ENCODE measurements around the gene FAM107B. TPM values are rescaled to one million over a fixed set of nuclear protein-coding genes. Genes with fewer than 3 reads are reported as not detected.

FAM107B gene
- total RNA-seq, 5 donors from 2014 or later (not counting 1 experiment from before 2014, with no cell fraction given), result 175 to 298 (median 214) TPM

GRCh38 chr10:14601872-14602725 is 172.6 kb downstream of the FAM107B start:
- H3K4me3 ChIP-seq (ENCODE audit: control insufficient read depth in 1 of 2, extremely low read depth in 1 of 2, low read length in 1 of 2), result peak overlapping the region; percentile 55 to 65
- Mint-ChIP-seq H3K27ac (peak overlapping the region; percentile 88 to 91), H3K4me3 (peak overlapping the region; percentile 92 to 99 (median 95)), H3K27me3 (no peaks in the 10 kb centered on the region), H3K4me1 (peaks cover 71 to 84% (median 80%) of the 10 kb centered on the region in 3 donors), H3K9me3 (no peaks in the 10 kb centered on the region), H3K36me3 (peaks cover 41% of the 10 kb centered on the region)
- ChIA-PET CTCF (interaction anchor here in 1 of 2 donors (0.6 kb wide), 3 partner anchors 30 to 64 kb away, joined by 3 read pairs; no protein-coding TSS in a partner anchor), POLR2A (interaction anchor here (0.5 to 1.8 kb wide), 8 partner anchors 14 to 221 kb away, joined by 3 to 9 read pairs (median 4); no protein-coding TSS in a partner anchor)
- DNase-seq (peak in 33 of 35 experiments; percentile 32 to 75 (median 54)), ATAC-seq (replicated peaks in 1 of 4) (peak; percentile 21 to 49 (median 38))
- no peaks in the 10 kb centered on the region for H3K9me3 ChIP-seq
- H3K36me3 ChIP-seq (ENCODE audit: control insufficient read depth in 2 of 2, extremely low read depth in 1 of 2, insufficient read depth in 1 of 2, low read length in 1 of 2), result peaks cover 14 to 38% of the 10 kb centered on the region in 2 donors
- peak overlapping the region; percentile 70 for H3K27ac ChIP-seq (ENCODE audit: low read length)
- H3K27me3 ChIP-seq (replicated peaks in 1 of 2; ENCODE audit: control insufficient read depth in 2 of 2, extremely low read depth in 1 of 2, insufficient read depth in 2 of 2, low read length in 1 of 2), result no peaks in the 10 kb centered on the region
- 1% methylated on average over 9 of the region's 16 CpGs for WGBS (ENCODE audit: insufficient coverage)
- H3K4me1 ChIP-seq (ENCODE audit: control insufficient read depth in 1 of 2, extremely low read depth in 1 of 2, insufficient read depth in 2 of 2, low read length in 2 of 2), result peaks cover 22 to 60% of the 10 kb centered on the region in 2 experiments

GRCh38 chr10:14601326-14601725 is 173.4 kb downstream of the FAM107B start:
- POLR2A ChIA-PET, result interaction anchor here (0.6 to 3.1 kb wide), 8 partner anchors 9 to 221 kb away, joined by 3 to 40 read pairs (median 4); no protein-coding TSS in a partner anchor
- DNase-seq, result no peak

GRCh38 chr10:14600065-14600464 is 174.6 kb downstream of the FAM107B start:
- no peaks in the 10 kb centered on the region for H3K9me3 ChIP-seq
- H3K27me3 ChIP-seq (replicated peaks in 1 of 2; ENCODE audit: control insufficient read depth in 2 of 2, extremely low read depth in 1 of 2, insufficient read depth in 2 of 2, low read length in 1 of 2), result no peaks in the 10 kb centered on the region
- H3K27ac Mint-ChIP-seq, result peak overlapping the region; percentile 82 to 83
- ATAC-seq (replicated peaks in 1 of 4) (no peak), DNase-seq (no peak)
- H3K27ac ChIP-seq (ENCODE audit: low read length), result peak overlapping the region; percentile 44
- peaks cover 21 to 62% of the 10 kb centered on the region in 2 experiments for H3K4me1 ChIP-seq (ENCODE audit: control insufficient read depth in 1 of 2, extremely low read depth in 1 of 2, insufficient read depth in 2 of 2, low read length in 2 of 2)
- POLR2A ChIA-PET, result interaction anchor here (0.6 to 3.1 kb wide), 14 partner anchors 8 to 306 kb away, joined by 3 to 40 read pairs (median 4); no protein-coding TSS in a partner anchor
- no peaks in the 10 kb centered on the region for H3K9me3 Mint-ChIP-seq
- CTCF ChIA-PET, result interaction anchor here (0.6 to 1.7 kb wide), 4 partner anchors 30 to 87 kb away, joined by 3 to 4 read pairs (median 4); no protein-coding TSS in a partner anchor
- WGBS (ENCODE audit: insufficient coverage), result 99% methylated on average over 8 of the region's 8 CpGs
- no peaks in the 10 kb centered on the region for H3K27me3 Mint-ChIP-seq
- peak overlapping the region in 2 of 3 donors; percentile 18 to 92 for H3K4me3 Mint-ChIP-seq
- no peak overlapping the region for H3K4me3 ChIP-seq (ENCODE audit: control insufficient read depth in 1 of 2, extremely low read depth in 1 of 2, low read length in 1 of 2)
- peaks cover 20 to 44% of the 10 kb centered on the region in 2 donors for H3K36me3 ChIP-seq (ENCODE audit: control insufficient read depth in 2 of 2, extremely low read depth in 1 of 2, insufficient read depth in 1 of 2, low read length in 1 of 2)
- peaks cover 60% of the 10 kb centered on the region for H3K36me3 Mint-ChIP-seq
- H3K4me1 Mint-ChIP-seq, result peaks cover 81 to 90% (median 84%) of the 10 kb centered on the region in 3 donors

More at GRCh38 chr10:14601326-14601725, 173.4 kb downstream of the FAM107B start:
- 61% methylated on average over 2 of the region's 4 CpGs for WGBS (ENCODE audit: insufficient coverage)
- Mint-ChIP-seq H3K4me1 (peaks cover 79 to 90% (median 85%) of the 10 kb centered on the region in 3 donors), H3K36me3 (peaks cover 49% of the 10 kb centered on the region), H3K4me3 (peak overlapping the region; percentile 92 to 99 (median 95)), H3K27ac (peak overlapping the region; percentile 88 to 91), H3K27me3 (no peaks in the 10 kb centered on the region), H3K9me3 (no peaks in the 10 kb centered on the region)
- Histone ChIP-seq H3K4me3 (ENCODE audit: control insufficient read depth in 1 of 2, extremely low read depth in 1 of 2, low read length in 1 of 2) (peak overlapping the region; percentile 23 to 65), H3K27ac (ENCODE audit: low read length) (peak overlapping the region; percentile 70), H3K36me3 (ENCODE audit: control insufficient read depth in 2 of 2, extremely low read depth in 1 of 2, insufficient read depth in 1 of 2, low read length in 1 of 2) (peaks cover 14 to 39% of the 10 kb centered on the region in 2 donors), H3K27me3 (replicated peaks in 1 of 2; ENCODE audit: control insufficient read depth in 2 of 2, extremely low read depth in 1 of 2, insufficient read depth in 2 of 2, low read length in 1 of 2) (no peaks in the 10 kb centered on the region), H3K4me1 (ENCODE audit: control insufficient read depth in 1 of 2, extremely low read depth in 1 of 2, insufficient read depth in 2 of 2, low read length in 2 of 2) (peaks cover 22 to 62% of the 10 kb centered on the region in 2 experiments), H3K9me3 (no peaks in the 10 kb centered on the region)
- CTCF ChIA-PET, result interaction anchor here in 1 of 2 donors (0.6 kb wide), 2 partner anchors 31 to 55 kb away, joined by 3 read pairs; no protein-coding TSS in a partner anchor
- ATAC-seq (replicated peaks in 1 of 4), result no peak

GRCh38 chr10:14598809-14599764 is 175.6 kb downstream of the FAM107B start:
- Mint-ChIP-seq H3K36me3 (peaks cover 69% of the 10 kb centered on the region), H3K9me3 (no peaks in the 10 kb centered on the region), H3K4me1 (peaks cover 84 to 93% (median 88%) of the 10 kb centered on the region in 3 donors), H3K27ac (peak overlapping the region; percentile 82 to 83), H3K4me3 (peak overlapping the region in 1 of 3 donors; percentile 92), H3K27me3 (no peaks in the 10 kb centered on the region)
- Histone ChIP-seq H3K27ac (ENCODE audit: low read length) (peak overlapping the region; percentile 44), H3K36me3 (ENCODE audit: control insufficient read depth in 2 of 2, extremely low read depth in 1 of 2, insufficient read depth in 1 of 2, low read length in 1 of 2) (peaks cover 20 to 45% of the 10 kb centered on the region in 2 donors), H3K9me3 (no peaks in the 10 kb centered on the region), H3K4me1 (ENCODE audit: control insufficient read depth in 1 of 2, extremely low read depth in 1 of 2, insufficient read depth in 2 of 2, low read length in 2 of 2) (peaks cover 20 to 56% of the 10 kb centered on the region in 2 experiments), H3K4me3 (ENCODE audit: control insufficient read depth in 1 of 2, extremely low read depth in 1 of 2, low read length in 1 of 2) (no peak overlapping the region), H3K27me3 (replicated peaks in 1 of 2; ENCODE audit: control insufficient read depth in 2 of 2, extremely low read depth in 1 of 2, insufficient read depth in 2 of 2, low read length in 1 of 2) (no peaks in the 10 kb centered on the region)
- ATAC-seq (replicated peaks in 1 of 4) (peak in 1 of 4 experiments; percentile 56), DNase-seq (peak in 9 of 35 experiments; percentile 9 to 61 (median 47))
- 57% methylated on average over 4 of the region's 11 CpGs for WGBS (ENCODE audit: insufficient coverage)
- ChIA-PET POLR2A (interaction anchor here (0.6 to 3.1 kb wide), 11 partner anchors 10 to 56 kb away, joined by 3 to 40 read pairs (median 4); no protein-coding TSS in a partner anchor), CTCF (interaction anchor here in 1 of 2 donors (0.7 to 1.7 kb wide), 4 partner anchors 10 to 86 kb away, joined by 3 to 4 read pairs (median 4); no protein-coding TSS in a partner anchor)

GRCh38 chr10:14595526-14596182 is 179.0 kb downstream of the FAM107B start:
- CTCF ChIA-PET, result interaction anchor here in 1 of 2 donors (0.7 to 1.0 kb wide), 2 partner anchors 13 to 43 kb away, joined by 3 read pairs; no protein-coding TSS in a partner anchor
- Mint-ChIP-seq H3K4me1 (peaks cover 84 to 93% (median 91%) of the 10 kb centered on the region in 3 donors), H3K4me3 (peak overlapping the region in 1 of 3 donors; percentile 92), H3K9me3 (no peaks in the 10 kb centered on the region), H3K27ac (peak overlapping the region; percentile 70 to 87), H3K36me3 (peaks cover 73% of the 10 kb centered on the region), H3K27me3 (no peaks in the 10 kb centered on the region)
- Histone ChIP-seq H3K27me3 (replicated peaks in 1 of 2; ENCODE audit: control insufficient read depth in 2 of 2, extremely low read depth in 1 of 2, insufficient read depth in 2 of 2, low read length in 1 of 2) (no peaks in the 10 kb centered on the region), H3K4me3 (ENCODE audit: control insufficient read depth in 1 of 2, extremely low read depth in 1 of 2, low read length in 1 of 2) (no peak overlapping the region), H3K27ac (ENCODE audit: low read length) (peak overlapping the region; percentile 12), H3K4me1 (ENCODE audit: control insufficient read depth in 1 of 2, extremely low read depth in 1 of 2, insufficient read depth in 2 of 2, low read length in 2 of 2) (peaks cover 4 to 53% of the 10 kb centered on the region in 2 experiments), H3K36me3 (ENCODE audit: control insufficient read depth in 2 of 2, extremely low read depth in 1 of 2, insufficient read depth in 1 of 2, low read length in 1 of 2) (peaks cover 11 to 35% of the 10 kb centered on the region in 2 donors), H3K9me3 (no peaks in the 10 kb centered on the region)
- DNase-seq, result no peak
- POLR2A ChIA-PET, result interaction anchor here (0.6 to 2.5 kb wide), 8 partner anchors 7 to 243 kb away, joined by 3 to 14 read pairs (median 6); partner anchors contain the start of genes CDNF (in 1 of the 2), HSPA14 (in 1 of the 2) and MSANTD7 (in 1 of the 2)
- whole genome bisulfite sequencing (ENCODE audit: insufficient coverage), result 94% methylated on average over 8 of the region's 11 CpGs
- no peak for ATAC-seq (replicated peaks in 1 of 4)

Data from T-cell (primary cell).